GM18858 (cell line): ENCODE data around the gene MANEA.
"Not testable (repeated sequence)": the region's sequence is repeated elsewhere in the genome, so short reads cannot be mapped to it uniquely, and the experiment has no call there.

Experiments used
- ATAC-seq: cut with Tn5 transposase; IDR thresholded peaks from one replicate; pipeline ENCODE4 v1.9.1; 2021; ENCODE audit not compliant: unreplicated experiment

MANEA gene

GRCh38 chr6:95577304-95578105 lies at the start of gene MANEA:
Gene MANEA, plus strand, starts transcription at chr6:95577535. Its CDS starts 8,905 bp downstream, at chr6:95586440.
- ATAC-seq, result peak; percentile 49

GRCh38 chr6:95529762-95530161 lies 47.6 kb upstream of the MANEA start:
- no peak for ATAC-seq

GRCh38 chr6:95530176-95530819 lies 47.0 kb upstream of the MANEA start:
- no peak for ATAC-seq

- ATAC-seq, result no peak
These were observed 33.5 kb upstream of the MANEA start for GRCh38 chr6:95543798-95544197.

- no peak for ATAC-seq
These were observed 32.7 kb upstream of the MANEA start for GRCh38 chr6:95544517-95545225.

GRCh38 chr6:95545226-95545625 lies 32.1 kb upstream of the MANEA start:
- no peak for ATAC-seq

- ATAC-seq, result no peak
These were observed 31.6 kb upstream of the MANEA start for GRCh38 chr6:95545686-95546085.

GRCh38 chr6:95546148-95546547 lies 31.2 kb upstream of the MANEA start:
- no peak for ATAC-seq

GRCh38 chr6:95547043-95547442 lies 30.3 kb upstream of the MANEA start:
- ATAC-seq, result no peak

- ATAC-seq, result no peak
These were observed 29.0 kb upstream of the MANEA start for GRCh38 chr6:95548188-95548786.

GRCh38 chr6:95551678-95552324 lies 25.5 kb upstream of the MANEA start:
- ATAC-seq, result no peak

- no peak for ATAC-seq
These were observed 23.5 kb upstream of the MANEA start for GRCh38 chr6:95553880-95554279.

- not testable (repeated sequence) for ATAC-seq
These were observed 16.4 kb upstream of the MANEA start for GRCh38 chr6:95560956-95561355.

GRCh38 chr6:95569560-95569959 lies 7.8 kb upstream of the MANEA start:
- ATAC-seq, result no peak

GRCh38 chr6:95572098-95572497 lies 5.2 kb upstream of the MANEA start:
- ATAC-seq, result peak; percentile 25

- no peak for ATAC-seq
These were observed 2.5 kb upstream of the MANEA start for GRCh38 chr6:95574811-95575210.

- peak; percentile 21 for ATAC-seq
These were observed 927 bp upstream of the MANEA start for GRCh38 chr6:95576218-95576997.

GRCh38 chr6:95576998-95577303 lies 384 bp upstream of the MANEA start:
- no peak for ATAC-seq

GRCh38 chr6:95578106-95578410 lies 723 bp downstream of the MANEA start:
- peak; percentile 1 for ATAC-seq

- ATAC-seq, result no peak
These were observed 3.7 kb downstream of the MANEA start for GRCh38 chr6:95581073-95581472.

- ATAC-seq, result not testable (repeated sequence)
These were observed 6.9 kb downstream of the MANEA start for GRCh38 chr6:95584226-95584625.
